GM10248 (cell line): ENCODE measurements around the gene FRMD5.

Source experiments
- CTCF ChIA-PET: fragments of 300-600 bp; sonication (Branson Sonifier 250); formaldehyde crosslinking; extraction: SDS; loops from one replicate; lab custom pipeline; 2021; ENCODE audit warnings: antibody characterized with exemption; lab: Yijun Ruan, JAX
- POLR2A ChIA-PET: fragments of 350-650 bp; sonication (Branson Sonifier 250); formaldehyde crosslinking; extraction: SDS; loops from one replicate; lab custom pipeline; 2020; ENCODE audit warnings: antibody characterized with exemption; lab: Yijun Ruan, JAX
- DNase-seq: peaks from one replicate; pipeline ENCODE4 v3.0.0; 2012; ENCODE audit errors: extremely low spot score
- CTCF ChIP-seq: IDR thresholded peaks from 2 replicates; pipeline ENCODE4 v1.5.1; 2012; ENCODE audit warnings: mild to moderate bottlenecking, low read depth; ENCODE audit errors: extremely low read depth, missing control alignments, control extremely low read depth

The FRMD5 gene

GRCh38 chr15:43939070-43939469 lies 256.0 kb downstream of the FRMD5 start:
- DNase-seq, result peak; percentile 33
- ChIA-PET CTCF (interaction anchor here (0.8 to 1.7 kb wide), 6 partner anchors 9 to 127 kb away, joined by 3 to 6 read pairs (median 4); no protein-coding TSS in a partner anchor), POLR2A (no interaction called here)

GRCh38 chr15:43934480-43934879 lies 260.6 kb downstream of the FRMD5 start:
- POLR2A ChIA-PET, result no interaction called here
- TF ChIP-seq CTCF, result no peak

More at GRCh38 chr15:43939070-43939469, 256.0 kb downstream of the FRMD5 start:
- peak; percentile 15 for TF ChIP-seq CTCF

GRCh38 chr15:43932907-43933306 lies 262.2 kb downstream of the FRMD5 start:
- DNase-seq, result no peak
- no peak for TF ChIP-seq CTCF
- CTCF ChIA-PET, result interaction anchor here (2.2 kb wide), 1 partner anchor 8 kb away, joined by 6 read pairs; no protein-coding TSS in a partner anchor
- POLR2A ChIA-PET, result no interaction called here

More at GRCh38 chr15:43934480-43934879, 260.6 kb downstream of the FRMD5 start:
- no peak for DNase-seq
- CTCF ChIA-PET, result no interaction called here

GRCh38 chr15:43931790-43932435 lies 263.2 kb downstream of the FRMD5 start:
- TF ChIP-seq CTCF, result no peak
- DNase-seq, result no peak
- CTCF ChIA-PET, result interaction anchor here (2.2 kb wide), 1 partner anchor 9 kb away, joined by 6 read pairs; no protein-coding TSS in a partner anchor
- POLR2A ChIA-PET, result no interaction called here

- POLR2A ChIA-PET, result no interaction called here
- CTCF ChIA-PET, result interaction anchor here (2.2 kb wide), 1 partner anchor 10 kb away, joined by 6 read pairs; no protein-coding TSS in a partner anchor
- no peak for TF ChIP-seq CTCF
- no peak for DNase-seq
These were observed 264.0 kb downstream of the FRMD5 start for GRCh38 chr15:43931119-43931518.

GRCh38 chr15:43930556-43930955 lies 264.5 kb downstream of the FRMD5 start:
- no peak for DNase-seq
- ChIA-PET CTCF (interaction anchor here (1.0 kb wide), 1 partner anchor 11 kb away, joined by 4 read pairs; no protein-coding TSS in a partner anchor), POLR2A (no interaction called here)
- TF ChIP-seq CTCF, result no peak
